ACC112 (cell line): ENCODE results near the gene ALDH8A1.

Experiments used
- H2AFZ ChIP-seq: fragments of 200-600 bp; sonication (generic); one replicate; pipeline ENCODE4 v1.6.0; 2017; ENCODE audit warnings: antibody characterized with exemption, low read length; ENCODE audit not compliant: unreplicated experiment
- H3K27ac ChIP-seq: fragments of 200-600 bp; sonication (generic); 2 replicates; pipeline ENCODE4 v1.5.1; 2014; ENCODE audit warnings: low read depth, mild to moderate bottlenecking, antibody characterized with exemption, low read length, moderate library complexity
- H3K27me3 ChIP-seq: fragments of 200-600 bp; sonication (generic); 2 replicates; pipeline ENCODE4 v1.6.1; 2014; ENCODE audit warnings: mild to moderate bottlenecking, antibody characterized with exemption, low read length, moderate library complexity, mixed read lengths; ENCODE audit not compliant: insufficient read depth
- H3K36me3 ChIP-seq: fragments of 200-600 bp; sonication (generic); 2 replicates; pipeline ENCODE4 v1.6.1; 2016; ENCODE audit warnings: mild to moderate bottlenecking, antibody characterized with exemption, low read length, moderate library complexity, mixed read lengths; ENCODE audit not compliant: insufficient read depth
- H3K4me1 ChIP-seq: fragments of 200-600 bp; sonication (generic); one replicate; pipeline ENCODE4 v1.6.1; 2016; ENCODE audit warnings: low read length, mixed read lengths; ENCODE audit not compliant: insufficient read depth, unreplicated experiment, control insufficient read depth
- H3K4me3 ChIP-seq: fragments of 200-600 bp; sonication (generic); 2 replicates; pipeline ENCODE4 v1.5.1; 2014; ENCODE audit warnings: mild to moderate bottlenecking, low read depth, low read length
- H3K79me2 ChIP-seq: fragments of 200-600 bp; sonication (generic); one replicate; pipeline ENCODE4 v1.6.0; 2016; ENCODE audit warnings: low read length; ENCODE audit not compliant: control insufficient read depth, unreplicated experiment, insufficient read depth

Gene ALDH8A1

DNA sequence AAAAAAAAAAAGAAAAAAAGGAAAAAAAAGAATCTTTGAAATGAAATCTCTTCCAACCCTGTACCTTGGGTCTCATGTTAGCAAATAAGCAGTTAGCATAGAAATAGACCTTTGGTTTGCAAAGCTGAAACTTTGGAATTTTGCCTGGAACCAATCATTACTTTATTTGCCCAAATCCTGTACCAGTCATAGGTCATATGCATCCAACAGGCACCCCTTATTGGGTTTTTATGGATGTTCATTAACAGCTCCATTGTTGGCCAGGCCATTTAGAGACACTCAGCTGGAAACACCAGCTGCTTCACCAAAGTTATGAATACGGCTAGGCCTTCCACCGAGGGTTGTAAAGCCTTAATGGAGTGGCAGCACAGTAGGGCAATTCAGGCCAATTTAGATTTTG, 53.0 kb downstream of the ALDH8A1 start:
- H2AFZ ChIP-seq: no peak overlapping the region
- no peaks in the 10 kb centered on the region for H3K36me3 ChIP-seq
- H3K4me3 ChIP-seq: no peak overlapping the region
- no peaks in the 10 kb centered on the region for H3K79me2 ChIP-seq
- H3K4me1 ChIP-seq: no peaks in the 10 kb centered on the region
- H3K27ac ChIP-seq: no peak overlapping the region
- peaks cover 19% of the 10 kb centered on the region; the same call in 1 of the 2 replicates for H3K27me3 ChIP-seq

GRCh38 chr6:134894800-134895199, 55.1 kb downstream of the ALDH8A1 start:
- Histone ChIP-seq H2AFZ (no peak overlapping the region), H3K36me3 (no peaks in the 10 kb centered on the region), H3K4me3 (no peak overlapping the region), H3K79me2 (no peaks in the 10 kb centered on the region), H3K27me3 (peaks cover 19% of the 10 kb centered on the region; the same call in 1 of the 2 replicates), H3K27ac (no peak overlapping the region), H3K4me1 (no peaks in the 10 kb centered on the region)

DNA sequence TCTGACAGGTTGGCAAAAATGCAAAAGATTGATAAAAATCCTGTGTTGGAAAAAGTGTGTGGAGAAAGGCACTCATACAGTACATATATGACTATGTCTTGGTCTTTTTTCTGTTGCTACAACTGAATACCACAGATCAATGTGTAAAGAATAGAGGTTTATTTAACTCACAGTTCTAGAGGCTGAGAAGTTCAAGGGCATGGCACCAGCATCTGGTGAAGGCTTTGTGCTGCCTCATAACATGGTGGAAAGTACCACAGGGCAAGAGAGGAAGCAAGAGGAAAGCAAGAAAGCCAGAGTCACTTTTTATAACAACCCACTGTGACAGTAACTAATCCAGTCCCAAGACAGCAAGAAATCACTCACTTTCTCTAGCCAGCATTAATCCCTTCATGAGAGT, 57.5 kb downstream of the ALDH8A1 start:
- no peak overlapping the region for H3K27ac ChIP-seq
- no peaks in the 10 kb centered on the region for H3K36me3 ChIP-seq
- no peak overlapping the region for H3K4me3 ChIP-seq
- no peaks in the 10 kb centered on the region for H3K4me1 ChIP-seq
- H2AFZ ChIP-seq: no peak overlapping the region
- no peaks in the 10 kb centered on the region for H3K79me2 ChIP-seq
- H3K27me3 ChIP-seq: peaks cover 19% of the 10 kb centered on the region; the same call in 1 of the 2 replicates

DNA sequence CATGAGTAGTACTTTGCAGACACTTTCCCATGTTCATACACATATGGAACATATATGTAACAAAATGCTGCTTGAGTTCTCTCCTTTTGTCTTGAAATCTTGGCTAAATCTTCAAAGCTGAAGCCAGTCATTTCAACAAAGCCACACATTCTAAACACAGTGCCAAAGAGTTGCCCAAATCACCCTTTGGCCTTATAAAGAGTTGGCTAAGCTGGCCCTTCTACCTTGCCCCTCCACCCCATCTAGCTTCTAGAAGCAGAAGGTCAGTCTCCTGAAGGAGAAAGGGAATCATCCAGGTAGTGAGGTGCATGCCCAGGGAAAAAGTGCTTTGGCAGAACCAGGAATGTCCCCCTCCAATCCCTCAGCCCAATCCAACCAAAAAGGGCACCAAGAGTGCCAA, 58.3 kb downstream of the ALDH8A1 start:
- H3K36me3 ChIP-seq: no peaks in the 10 kb centered on the region
- H3K4me1 ChIP-seq: no peaks in the 10 kb centered on the region
- H2AFZ ChIP-seq: no peak overlapping the region
- no peaks in the 10 kb centered on the region for H3K79me2 ChIP-seq
- H3K27me3 ChIP-seq: peaks cover 19% of the 10 kb centered on the region; the same call in 1 of the 2 replicates
- H3K27ac ChIP-seq: no peak overlapping the region
- H3K4me3 ChIP-seq: no peak overlapping the region

DNA sequence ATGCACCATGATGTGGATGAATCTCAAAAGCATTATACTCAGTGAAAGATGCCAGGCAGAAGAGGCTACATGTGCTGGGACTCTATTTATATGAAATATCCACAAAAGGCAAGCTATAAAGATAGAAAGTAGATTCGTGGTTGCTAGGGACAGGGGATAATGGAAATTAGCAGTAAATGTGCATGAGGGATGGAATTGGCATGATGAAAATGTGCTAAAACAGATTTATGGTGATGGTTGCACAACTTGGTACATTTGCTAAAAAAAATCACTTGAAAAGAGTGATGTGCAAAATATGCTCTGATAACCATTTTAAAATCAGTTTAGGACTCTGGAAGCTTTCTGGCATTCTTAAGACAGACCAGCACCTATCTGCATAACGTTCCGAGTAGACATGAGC, 61.6 kb downstream of the ALDH8A1 start:
- Histone ChIP-seq H3K27me3 (0 out of 2 replicates have a peak, but pooled peaks cover 8% of the 10 kb centered on the region), H3K4me3 (no peak overlapping the region), H3K79me2 (no peaks in the 10 kb centered on the region), H3K4me1 (no peaks in the 10 kb centered on the region), H2AFZ (no peak overlapping the region), H3K36me3 (no peaks in the 10 kb centered on the region), H3K27ac (no peak overlapping the region)

DNA sequence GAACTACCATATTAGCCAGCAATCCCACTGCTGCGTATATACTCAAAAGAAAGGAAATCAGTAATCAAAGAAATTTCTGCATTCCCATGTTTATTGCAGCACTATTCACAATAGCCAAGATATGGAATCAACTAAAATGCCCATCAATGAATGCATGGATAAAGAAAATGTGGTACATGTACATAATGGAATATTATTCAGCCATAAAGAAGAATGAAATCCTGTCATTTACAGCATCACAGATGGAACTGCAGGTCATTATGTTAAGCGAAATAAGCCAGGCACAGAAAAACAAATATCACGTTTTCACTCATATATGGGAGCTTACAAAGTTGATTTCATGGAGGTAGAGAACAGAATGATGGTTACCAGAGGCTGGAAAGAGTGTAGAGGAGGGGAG, 65.1 kb downstream of the ALDH8A1 start:
- H3K79me2 ChIP-seq: no peaks in the 10 kb centered on the region
- H2AFZ ChIP-seq: no peak overlapping the region
- H3K27me3 ChIP-seq: no peaks in the 10 kb centered on the region
- no peak overlapping the region for H3K4me3 ChIP-seq
- no peak overlapping the region for H3K27ac ChIP-seq
- H3K4me1 ChIP-seq: no peaks in the 10 kb centered on the region
- H3K36me3 ChIP-seq: no peaks in the 10 kb centered on the region

GRCh38 chr6:134883314-134883713, 66.6 kb downstream of the ALDH8A1 start:
- no peak overlapping the region for H2AFZ ChIP-seq
- no peak overlapping the region for H3K27ac ChIP-seq

GRCh38 chr6:134882426-134883038, 67.4 kb downstream of the ALDH8A1 start:
- Histone ChIP-seq H2AFZ (no peak overlapping the region), H3K36me3 (no peaks in the 10 kb centered on the region), H3K27ac (no peak overlapping the region), H3K4me1 (no peaks in the 10 kb centered on the region), H3K79me2 (no peaks in the 10 kb centered on the region), H3K4me3 (no peak overlapping the region), H3K27me3 (no peaks in the 10 kb centered on the region)

More at GRCh38 chr6:134883314-134883713, 66.6 kb downstream of the ALDH8A1 start:
- Histone ChIP-seq H3K27me3 (no peaks in the 10 kb centered on the region), H3K36me3 (no peaks in the 10 kb centered on the region), H3K4me3 (no peak overlapping the region), H3K4me1 (no peaks in the 10 kb centered on the region), H3K79me2 (no peaks in the 10 kb centered on the region)

GRCh38 chr6:134880487-134881190, 69.3 kb downstream of the ALDH8A1 start:
- no peaks in the 10 kb centered on the region for H3K79me2 ChIP-seq
- H3K4me3 ChIP-seq: no peak overlapping the region
- H3K27ac ChIP-seq: no peak overlapping the region
- H2AFZ ChIP-seq: peak overlapping the region; percentile 11
- H3K36me3 ChIP-seq: no peaks in the 10 kb centered on the region
- H3K27me3 ChIP-seq: no peaks in the 10 kb centered on the region
- no peaks in the 10 kb centered on the region for H3K4me1 ChIP-seq

DNA sequence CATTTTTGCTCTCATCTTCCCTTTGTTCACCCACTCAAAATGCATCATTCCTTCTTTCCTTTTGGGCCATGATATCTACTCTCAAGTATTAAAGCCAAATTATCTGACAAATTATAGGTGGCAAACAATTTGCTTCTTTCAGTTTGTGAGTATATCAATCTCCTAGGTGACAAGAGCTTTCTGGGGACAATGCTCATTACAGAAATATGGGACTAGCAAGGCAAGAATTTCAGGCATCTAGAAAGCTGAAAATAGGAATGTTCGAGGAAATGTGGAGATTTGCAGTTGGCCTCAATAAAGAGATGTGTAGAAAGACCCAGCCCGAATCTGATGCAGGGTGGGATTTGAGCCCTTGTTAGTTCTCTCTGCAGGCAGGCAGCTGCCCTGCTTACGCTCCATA, 71.8 kb downstream of the ALDH8A1 start:
- no peak overlapping the region for H2AFZ ChIP-seq
- H3K4me3 ChIP-seq: no peak overlapping the region
- no peaks in the 10 kb centered on the region for H3K79me2 ChIP-seq

GRCh38 chr6:134875367-134875766, 74.5 kb downstream of the ALDH8A1 start:
- Histone ChIP-seq H3K4me3 (no peak overlapping the region), H3K79me2 (no peaks in the 10 kb centered on the region), H3K27ac (no peak overlapping the region), H3K27me3 (no peaks in the 10 kb centered on the region), H3K4me1 (no peaks in the 10 kb centered on the region), H3K36me3 (no peaks in the 10 kb centered on the region), H2AFZ (no peak overlapping the region)

More for the DNA sequence above, 71.8 kb downstream of the ALDH8A1 start:
- no peaks in the 10 kb centered on the region for H3K4me1 ChIP-seq
- H3K27ac ChIP-seq: no peak overlapping the region
- H3K36me3 ChIP-seq: no peaks in the 10 kb centered on the region
- H3K27me3 ChIP-seq: no peaks in the 10 kb centered on the region
